SK-N-MC (cell line): ENCODE results near the gene HMX2.

Source experiments
- EZH2 ChIP-seq: fragments of 200-600 bp; sonication (generic); IDR thresholded peaks from one replicate; pipeline ENCODE4 v1.6.1; 2017; ENCODE audit warnings: antibody characterized with exemption
- FOXP2 ChIP-seq: optimal IDR thresholded peaks from 2 replicates; pipeline ENCODE3; 2011; ENCODE audit warnings: mild to moderate bottlenecking, moderate library complexity; ENCODE audit not compliant: insufficient read depth; ENCODE audit errors: extremely low read length, control extremely low read depth
- POLR2AphosphoS5 ChIP-seq: IDR thresholded peaks from 2 replicates; pipeline ENCODE4 v1.6.1; 2012; ENCODE audit warnings: mild to moderate bottlenecking, low read depth, low read length, borderline replicate concordance

- TF ChIP-seq FOXP2 (no peak), EZH2 (no peak), POLR2AphosphoS5 (no peak)
These were observed 35.8 kb downstream of the HMX2 start for GRCh38 chr10:123183724-123184123.
